Hepatocyte (in vitro differentiated cells): ENCODE results near the gene NDUFS7. TPM values are rescaled to one million over a fixed set of nuclear protein-coding genes. Genes with fewer than 3 reads are reported as not detected.

ENCODE experiments used
- DNase-seq: peaks from one replicate; pipeline ENCODE4 v3.0.0-alpha.2; 2016; ENCODE audit warnings: low spot score
- H2AFZ ChIP-seq: fragments of 200-600 bp; sonication (generic); 2 replicates; pipeline ENCODE4 v1.6.0; 2016; ENCODE audit warnings: antibody characterized with exemption, mild to moderate bottlenecking
- H3K27ac ChIP-seq: fragments of 200-600 bp; sonication (generic); 2 replicates; pipeline ENCODE4 v1.5.1; 2016; ENCODE audit warnings: mild to moderate bottlenecking
- H3K27me3 ChIP-seq: fragments of 200-600 bp; sonication (generic); 2 replicates; pipeline ENCODE4 v1.6.1; 2016
- H3K36me3 ChIP-seq: fragments of 200-600 bp; sonication (generic); replicated peaks from 2 replicates; pipeline ENCODE4 v1.5.1; 2016; ENCODE audit warnings: low read depth; ENCODE audit not compliant: insufficient read depth
- H3K4me1 ChIP-seq: fragments of 200-600 bp; sonication (generic); 2 replicates; pipeline ENCODE4 v1.5.1; 2016; ENCODE audit warnings: mild to moderate bottlenecking, moderate library complexity; ENCODE audit not compliant: insufficient read depth
- H3K4me2 ChIP-seq: fragments of 200-600 bp; sonication (generic); 2 replicates; pipeline ENCODE4 v1.6.0; 2016
- H3K4me3 ChIP-seq: fragments of 200-600 bp; sonication (generic); 2 replicates; pipeline ENCODE4 v1.5.1; 2016; ENCODE audit warnings: mild to moderate bottlenecking
- H3K79me2 ChIP-seq: fragments of 200-600 bp; sonication (generic); 2 replicates; pipeline ENCODE4 v1.6.0; 2017; ENCODE audit warnings: mild to moderate bottlenecking
- H3K9me2 ChIP-seq: fragments of 200-600 bp; sonication (generic); replicated peaks from 2 replicates; pipeline ENCODE4 v1.6.0; 2017; ENCODE audit warnings: mild to moderate bottlenecking; ENCODE audit not compliant: insufficient read depth
- H3K9me3 ChIP-seq: fragments of 200-600 bp; sonication (generic); 2 replicates; pipeline ENCODE4 v1.5.1; 2016; ENCODE audit warnings: low read depth, mild to moderate bottlenecking
- H4K20me1 ChIP-seq: fragments of 200-600 bp; sonication (generic); 2 replicates; pipeline ENCODE4 v1.6.0; 2016; ENCODE audit warnings: mild to moderate bottlenecking; ENCODE audit not compliant: insufficient read depth, poor library complexity, severe bottlenecking
- CTCF ChIP-seq: fragments of 200-600 bp; sonication (generic); IDR thresholded peaks from 2 replicates; pipeline ENCODE4 v1.5.1; 2016; ENCODE audit warnings: antibody characterized with exemption, mild to moderate bottlenecking; ENCODE audit not compliant: poor library complexity
- EZH2 ChIP-seq: fragments of 200-600 bp; sonication (generic); IDR thresholded peaks from 2 replicates; pipeline ENCODE4 v1.6.1; 2016; ENCODE audit warnings: antibody characterized with exemption, mild to moderate bottlenecking, borderline replicate concordance
- EZH2phosphoT487 ChIP-seq: fragments of 200-600 bp; sonication (generic); IDR thresholded peaks from one replicate; pipeline ENCODE4 v1.6.1; 2018; ENCODE audit warnings: antibody characterized with exemption, mild to moderate bottlenecking, low read depth, moderate library complexity; ENCODE audit not compliant: unreplicated experiment, severe bottlenecking
- WGBS: methylation state at CpG from one replicate; pipeline ENCODE4 v1.1.6; 2016; ENCODE audit warnings: low lambda C conversion rate; ENCODE audit errors: missing lambda C conversion rate; 5-methylcytosine and 5-hydroxymethylcytosine counted together
- polyA plus RNA-seq: library from polyadenylated mRNA; unstranded; fragments of >200 nt; fragmentation: Nextera tagmentation; extraction: Ambion mirVana; gene quantifications from 2 replicates; pipeline ENCODE4 v1.2.1, GENCODE V29; 2016
- total RNA-seq: library from RNA; depleted of rRNA; stranded (reverse); fragments of >200 nt; gene quantifications from 2 replicates; pipeline ENCODE4 v1.2.3, GENCODE V29; 2014

Gene NDUFS7
- total RNA-seq (81.6 and 130 TPM in 2 replicates), polyA plus RNA-seq (270 and 276 TPM in 2 replicates)

GRCh38 chr19:1383312-1384084 lies at the start of gene NDUFS7:
TSS of gene NDUFS7 (plus strand) at chr19:1383907. CDS start at chr19:1383927, 20 bp downstream.
- under 1% methylated on average over 65 of the region's 90 CpGs for WGBS
- peak within 1 kb of the TSS; percentile 69 for H2AFZ ChIP-seq

DNA sequence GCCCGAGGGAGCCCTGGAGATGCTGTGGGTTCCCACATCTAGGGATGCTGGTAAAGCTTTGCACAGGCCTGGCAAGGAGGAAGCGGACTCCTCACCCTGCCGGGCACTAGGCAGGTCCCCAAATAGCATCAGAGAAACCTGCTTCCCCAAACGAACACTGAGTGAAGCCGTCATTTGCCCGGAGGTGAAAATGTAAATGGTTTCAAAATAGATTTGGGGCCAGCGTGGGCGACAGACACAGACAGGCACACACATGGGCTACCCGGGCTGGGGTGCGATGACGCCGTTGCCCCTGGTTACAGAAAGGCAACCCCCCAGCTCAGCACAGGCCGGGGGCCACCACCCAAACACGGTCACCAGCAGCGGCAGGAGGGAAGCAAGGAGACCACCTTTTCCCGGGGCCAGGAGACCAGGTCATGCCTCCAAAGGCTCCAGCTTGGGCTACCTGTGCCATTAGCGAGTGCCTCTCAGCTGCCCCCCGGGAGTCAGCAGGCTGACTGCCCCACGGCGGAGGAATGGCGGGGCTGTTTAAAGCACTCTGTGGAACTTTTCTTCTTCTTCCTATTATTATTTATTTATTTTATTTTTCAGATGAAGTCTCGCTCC lies 47.5 kb upstream of the NDUFS7 start:
- 93% methylated on average over 22 of the region's 22 CpGs for WGBS
- H3K9me2 ChIP-seq = no peaks in the 10 kb centered on the region
- H3K79me2 ChIP-seq = no peaks in the 10 kb centered on the region
- H3K4me3 ChIP-seq = no peak overlapping the region
- no peaks in the 10 kb centered on the region for H3K27me3 ChIP-seq
- no peak overlapping the region for H3K4me2 ChIP-seq
- no peak overlapping the region for H2AFZ ChIP-seq
- no peaks in the 10 kb centered on the region for H4K20me1 ChIP-seq
- H3K27ac ChIP-seq = no peak overlapping the region
- no peaks in the 10 kb centered on the region for H3K4me1 ChIP-seq
- no peak for DNase-seq
- no peaks in the 10 kb centered on the region for H3K9me3 ChIP-seq
- TF ChIP-seq EZH2phosphoT487 = no peak
- TF ChIP-seq EZH2 = no peak
- TF ChIP-seq CTCF = no peak
- no peaks in the 10 kb centered on the region for H3K36me3 ChIP-seq

More at GRCh38 chr19:1383312-1384084, at the start of gene NDUFS7:
- no peaks in the 10 kb centered on the region for H3K36me3 ChIP-seq
- no peak for TF ChIP-seq CTCF
- peak within 1 kb of the TSS; percentile 95 for H3K27ac ChIP-seq
- no peaks in the 10 kb centered on the region for H3K9me2 ChIP-seq
- H3K79me2 ChIP-seq = peaks cover 25% of the 10 kb centered on the region
- H3K4me3 ChIP-seq = peak within 1 kb of the TSS; percentile 69
- H4K20me1 ChIP-seq = no peaks in the 10 kb centered on the region
- peak within 1 kb of the TSS; percentile 95 for H3K4me2 ChIP-seq
- H3K9me3 ChIP-seq = no peaks in the 10 kb centered on the region
- no peaks in the 10 kb centered on the region for H3K27me3 ChIP-seq
- peaks cover 5% of the 10 kb centered on the region for H3K4me1 ChIP-seq
- peak; percentile 95 for DNase-seq

GRCh38 chr19:1340681-1341469 lies 42.8 kb upstream of the NDUFS7 start:
- no peaks in the 10 kb centered on the region for H4K20me1 ChIP-seq
- H2AFZ ChIP-seq = no peak overlapping the region
- no peak for TF ChIP-seq EZH2phosphoT487
- H3K27me3 ChIP-seq = no peaks in the 10 kb centered on the region
- no peaks in the 10 kb centered on the region for H3K4me1 ChIP-seq
- no peaks in the 10 kb centered on the region for H3K36me3 ChIP-seq
- H3K27ac ChIP-seq = no peak overlapping the region
- H3K4me2 ChIP-seq = no peak overlapping the region
- H3K9me3 ChIP-seq = no peaks in the 10 kb centered on the region
- DNase-seq = no peak
- 83% methylated on average over 28 of the region's 28 CpGs for WGBS
- no peaks in the 10 kb centered on the region for H3K9me2 ChIP-seq
- H3K79me2 ChIP-seq = no peaks in the 10 kb centered on the region
- no peak overlapping the region for H3K4me3 ChIP-seq

GRCh38 chr19:1343041-1343440 lies 40.7 kb upstream of the NDUFS7 start:
- H3K4me1 ChIP-seq = no peaks in the 10 kb centered on the region
- 62% methylated on average over 7 of the region's 7 CpGs for WGBS
- H4K20me1 ChIP-seq = no peaks in the 10 kb centered on the region
- peak; percentile 30 for DNase-seq
- H3K27ac ChIP-seq = no peak overlapping the region
- no peak overlapping the region for H2AFZ ChIP-seq
- no peak overlapping the region for H3K4me2 ChIP-seq
- no peak overlapping the region for H3K4me3 ChIP-seq
- no peaks in the 10 kb centered on the region for H3K9me3 ChIP-seq
- H3K27me3 ChIP-seq = no peaks in the 10 kb centered on the region
- no peak for TF ChIP-seq EZH2
- TF ChIP-seq CTCF = no peak
- no peak for TF ChIP-seq EZH2phosphoT487
- no peaks in the 10 kb centered on the region for H3K9me2 ChIP-seq
- H3K79me2 ChIP-seq = no peaks in the 10 kb centered on the region
- no peaks in the 10 kb centered on the region for H3K36me3 ChIP-seq
